HepG2 (cell line): ENCODE results near the gene AHSP. TPM values are rescaled to one million over a fixed set of nuclear protein-coding genes. Genes with fewer than 3 reads are reported as not detected.

Experiments
- BORCS8-MEF2B ChIP-seq: sonication (generic); formaldehyde crosslinking; IDR thresholded peaks from 2 replicates; pipeline ENCODE4 v1.8.0; 2022; ENCODE audit warnings: mild to moderate bottlenecking, missing genetic modification reagents
- CC2D1A ChIP-seq: sonication (generic); formaldehyde crosslinking; IDR thresholded peaks from 2 replicates; pipeline ENCODE4 v1.8.1; 2023; ENCODE audit warnings: mild to moderate bottlenecking, missing genetic modification reagents
- DBP ChIP-seq: sonication (generic); formaldehyde crosslinking; IDR thresholded peaks from 2 replicates; pipeline ENCODE4 v1.4.0; 2020; ENCODE audit warnings: missing genetic modification reagents; ENCODE audit errors: not compliant biosample characterization
- GLI4 ChIP-seq: sonication (generic); formaldehyde crosslinking; IDR thresholded peaks from 2 replicates; pipeline ENCODE4 v1.5.1; 2020; ENCODE audit warnings: missing genetic modification reagents, mild to moderate bottlenecking, moderate library complexity, borderline replicate concordance
- HNRNPL ChIP-seq: fragments of 200-400 bp; formaldehyde crosslinking; IDR thresholded peaks from 2 replicates; pipeline ENCODE4 v1.6.1; 2017; ENCODE audit warnings: mild to moderate bottlenecking, low read depth, low read length
- IKZF4 ChIP-seq: sonication (generic); formaldehyde crosslinking; IDR thresholded peaks from 2 replicates; pipeline ENCODE4 v1.5.1; 2020; ENCODE audit warnings: borderline replicate concordance, mild to moderate bottlenecking, low read depth, missing genetic modification reagents; ENCODE audit errors: not compliant biosample characterization
- KDM1A ChIP-seq: IDR thresholded peaks from 2 replicates; pipeline ENCODE4 v1.6.1; 2016; ENCODE audit warnings: missing compliant biosample characterization
- MTERF4 ChIP-seq: sonication (generic); formaldehyde crosslinking; IDR thresholded peaks from 2 replicates; pipeline ENCODE4 v1.8.0; 2023; ENCODE audit warnings: mild to moderate bottlenecking, missing genetic modification reagents
- NFYB ChIP-seq: sonication (generic); formaldehyde crosslinking; IDR thresholded peaks from 2 replicates; pipeline ENCODE4 v1.4.0; 2020; ENCODE audit warnings: missing genetic modification reagents
- NR2C2 ChIP-seq: sonication (generic); formaldehyde crosslinking; IDR thresholded peaks from 2 replicates; pipeline ENCODE4 v1.4.0; 2020; ENCODE audit warnings: missing genetic modification reagents, mild to moderate bottlenecking, moderate library complexity, borderline replicate concordance
- NRL ChIP-seq: sonication (generic); formaldehyde crosslinking; IDR thresholded peaks from 2 replicates; pipeline ENCODE4 v1.5.0; 2020; ENCODE audit warnings: missing genetic modification reagents, mild to moderate bottlenecking, moderate library complexity, borderline replicate concordance
- TAF15 ChIP-seq: fragments of 200-400 bp; formaldehyde crosslinking; IDR thresholded peaks from one replicate; pipeline ENCODE4 v1.6.1; 2018; ENCODE audit warnings: mild to moderate bottlenecking, low read depth, low read length; ENCODE audit not compliant: poor library complexity, severe bottlenecking
- TBL1XR1 ChIP-seq: fragments of 150-350 bp; IDR thresholded peaks from 2 replicates; pipeline ENCODE4 v1.6.1; 2014; ENCODE audit warnings: borderline replicate concordance, low read length; ENCODE audit not compliant: partially characterized antibody
- TRIM22 ChIP-seq: fragments of 450-650 bp; IDR thresholded peaks from 2 replicates; pipeline ENCODE4 v1.6.1; 2017
- TSC22D2 ChIP-seq: sonication (generic); formaldehyde crosslinking; IDR thresholded peaks from 2 replicates; pipeline ENCODE4 v1.5.1; 2020; ENCODE audit warnings: missing genetic modification reagents, mild to moderate bottlenecking, borderline replicate concordance
- WIZ ChIP-seq: sonication (generic); formaldehyde crosslinking; IDR thresholded peaks from 2 replicates; pipeline ENCODE4 v1.5.1; 2020; ENCODE audit warnings: mild to moderate bottlenecking, missing genetic modification reagents
- ZBTB44 ChIP-seq: sonication (generic); formaldehyde crosslinking; IDR thresholded peaks from 2 replicates; pipeline ENCODE4 v1.4.0; 2020; ENCODE audit warnings: missing genetic modification reagents
- ZFP36L1 ChIP-seq: sonication (generic); formaldehyde crosslinking; IDR thresholded peaks from 2 replicates; pipeline ENCODE4 v1.8.0; 2022; ENCODE audit warnings: mild to moderate bottlenecking, missing genetic modification reagents, moderate library complexity
- ZNF44 ChIP-seq: sonication (generic); formaldehyde crosslinking; IDR thresholded peaks from 2 replicates; pipeline ENCODE4 v1.5.1; 2020; ENCODE audit warnings: mild to moderate bottlenecking, missing genetic modification reagents
- ZNF484 ChIP-seq: sonication (generic); formaldehyde crosslinking; IDR thresholded peaks from 2 replicates; pipeline ENCODE4 v1.5.1; 2020; ENCODE audit warnings: mild to moderate bottlenecking, low read depth, missing genetic modification reagents, borderline replicate concordance
- ZNF841 ChIP-seq: sonication (generic); formaldehyde crosslinking; IDR thresholded peaks from 2 replicates; pipeline ENCODE4 v1.8.1; 2023; ENCODE audit warnings: missing genetic modification reagents, borderline replicate concordance
- ZSCAN22 ChIP-seq: sonication (generic); formaldehyde crosslinking; IDR thresholded peaks from 2 replicates; pipeline ENCODE4 v1.4.0; 2020; ENCODE audit warnings: mild to moderate bottlenecking, missing genetic modification reagents
- polyA plus RNA-seq, 8 experiments: library from polyadenylated mRNA; depleted of rRNA in 3 of 8; stranded (reverse) in 7 of 8; unstranded in 1 of 8; fragments of >200 nt; fragmentation: Illumina TruSeq in 4 of 8; extraction: Trizol in 4 of 8; gene quantifications; 2 replicates each; pipeline versions ENCODE4 v1.2.1 to v1.2.3, GENCODE V29; 2011 to 2016; ENCODE audit warnings: low read depth in 4 of 8, missing spikeins in 1 of 8, mixed read lengths in 1 of 8; ENCODE audit not compliant: insufficient read depth in 1 of 8
- total RNA-seq, 5 experiments: library from RNA; depleted of rRNA; stranded (reverse); fragments of >200 nt; fragmentation: Illumina TruSeq; extraction: Trizol; gene quantifications; 2 replicates each; pipeline ENCODE4 v1.2.3, GENCODE V29; 2016; ENCODE audit warnings: low read depth in 1 of 5
- TF ChIP-seq, protein P1 (sequence below): sonication (generic); formaldehyde crosslinking; IDR thresholded peaks from 2 replicates; pipeline ENCODE4 v1.4.0; 2020; ENCODE audit warnings: missing genetic modification reagents
- TF ChIP-seq, protein P2 (sequence below): sonication (generic); formaldehyde crosslinking; IDR thresholded peaks from 2 replicates; pipeline ENCODE4 v1.8.1; 2023; ENCODE audit warnings: mild to moderate bottlenecking, missing genetic modification reagents, borderline replicate concordance

Gene AHSP
- total and polyA plus RNA-seq, 2 of the 13 experiments (the other 11 are each of a cell fraction or from before 2014, with no cell fraction given), result not detected

GRCh38 chr16:31507929-31508705 is 19.6 kb upstream of the AHSP start, which contains the start of gene RUSF1 (continued):
- TF ChIP-seq MTERF4 (peak; percentile 93), IKZF4 (CRISPR knock-in tag) (peak; percentile 53), GLI4 (peak; percentile 97), ZNF44 (0 out of 2 replicates have a peak, but pooled peaks have one; percentile 21), NFYB (CRISPR knock-in tag) (peak; percentile 56), TBL1XR1 (no peak), WIZ (CRISPR knock-in tag) (peak; percentile 96; the same call in 1 of the 2 replicates), TAF15 (peak; percentile 72), NR2C2 (CRISPR knock-in tag) (peak; percentile 77), HNRNPL (peak; percentile 52; the same call in 1 of the 2 replicates), ZNF841 (CRISPR knock-in tag) (peak; percentile 91; the same call in 1 of the 2 replicates), KDM1A (no peak), ZNF484 (CRISPR knock-in tag) (peak; percentile 59; the same call in 1 of the 2 replicates), ZFP36L1 (no peak), NRL (CRISPR knock-in tag) (peak; percentile 98), DBP (CRISPR knock-in tag) (no peak), CC2D1A (no peak), ZSCAN22 (CRISPR knock-in tag) (no peak), ZBTB44 (no peak), TRIM22 (no peak), BORCS8-MEF2B (CRISPR knock-in tag) (peak; percentile 86), TSC22D2 (0 out of 2 replicates have a peak, but pooled peaks have one; percentile 79)
- TF ChIP-seq, protein P1, sequence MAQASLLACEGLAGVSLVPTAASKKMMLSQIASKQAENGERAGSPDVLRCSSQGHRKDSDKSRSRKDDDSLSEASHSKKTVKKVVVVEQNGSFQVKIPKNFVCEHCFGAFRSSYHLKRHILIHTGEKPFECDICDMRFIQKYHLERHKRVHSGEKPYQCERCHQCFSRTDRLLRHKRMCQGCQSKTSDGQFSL (CRISPR knock-in tag), result no peak
- TF ChIP-seq, protein P2, sequence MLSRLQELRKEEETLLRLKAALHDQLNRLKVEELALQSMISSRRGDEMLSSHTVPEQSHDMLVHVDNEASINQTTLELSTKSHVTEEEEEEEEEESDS (CRISPR knock-in tag), result no peak; the same call in 1 of the 2 replicates
